Measurements from ENCODE around the gene MTFMT.

MTFMT gene

GRCh38 chr15:65028338-65028737, 1.1 kb downstream of the MTFMT start:
- H3K4me2 ChIP-seq: peak overlapping the region; percentile 97
- no peaks in the 10 kb centered on the region; the same call in 1 of the 2 replicates for H3K36me3 ChIP-seq (ENCODE audit: insufficient read depth)
- no peaks in the 10 kb centered on the region for H3K27me3 ChIP-seq (ENCODE audit: insufficient read depth, low read depth)
- no peak overlapping the region for H3K9ac ChIP-seq
- peaks cover 12% of the 10 kb centered on the region for H3K4me1 ChIP-seq (ENCODE audit: low read depth, poor library complexity, severe bottlenecking)
- H3K27ac ChIP-seq: no peak overlapping the region
- TF ChIP-seq, protein P1, sequence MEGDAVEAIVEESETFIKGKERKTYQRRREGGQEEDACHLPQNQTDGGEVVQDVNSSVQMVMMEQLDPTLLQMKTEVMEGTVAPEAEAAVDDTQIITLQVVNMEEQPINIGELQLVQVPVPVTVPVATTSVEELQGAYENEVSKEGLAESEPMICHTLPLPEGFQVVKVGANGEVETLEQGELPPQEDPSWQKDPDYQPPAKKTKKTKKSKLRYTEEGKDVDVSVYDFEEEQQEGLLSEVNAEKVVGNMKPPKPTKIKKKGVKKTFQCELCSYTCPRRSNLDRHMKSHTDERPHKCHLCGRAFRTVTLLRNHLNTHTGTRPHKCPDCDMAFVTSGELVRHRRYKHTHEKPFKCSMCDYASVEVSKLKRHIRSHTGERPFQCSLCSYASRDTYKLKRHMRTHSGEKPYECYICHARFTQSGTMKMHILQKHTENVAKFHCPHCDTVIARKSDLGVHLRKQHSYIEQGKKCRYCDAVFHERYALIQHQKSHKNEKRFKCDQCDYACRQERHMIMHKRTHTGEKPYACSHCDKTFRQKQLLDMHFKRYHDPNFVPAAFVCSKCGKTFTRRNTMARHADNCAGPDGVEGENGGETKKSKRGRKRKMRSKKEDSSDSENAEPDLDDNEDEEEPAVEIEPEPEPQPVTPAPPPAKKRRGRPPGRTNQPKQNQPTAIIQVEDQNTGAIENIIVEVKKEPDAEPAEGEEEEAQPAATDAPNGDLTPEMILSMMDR (conservative IDR thresholded peaks at IDR 0.05; ENCODE audit: low read depth, low read length): no peak
- H2AFZ ChIP-seq (ENCODE audit: low read depth): no peak overlapping the region
- no peaks in the 10 kb centered on the region for H4K20me1 ChIP-seq (ENCODE audit: insufficient read depth)
- no peaks in the 10 kb centered on the region; the same call in 1 of the 2 replicates for H3K79me2 ChIP-seq (ENCODE audit: insufficient read depth, low read depth)
- no peak overlapping the region for H3K4me3 ChIP-seq (IDR thresholded peaks at IDR 0.05; ENCODE audit: insufficient read depth, low read depth, low read length)

- Histone ChIP-seq H4K20me1 (ENCODE audit: insufficient read depth) (no peaks in the 10 kb centered on the region), H3K79me2 (ENCODE audit: insufficient read depth, low read depth) (no peaks in the 10 kb centered on the region; the same call in 1 of the 2 replicates), H3K27ac (no peak overlapping the region), H3K36me3 (ENCODE audit: insufficient read depth) (no peaks in the 10 kb centered on the region; the same call in none of the 2 replicates), H3K27me3 (ENCODE audit: insufficient read depth, low read depth) (no peaks in the 10 kb centered on the region), H3K4me1 (ENCODE audit: low read depth, poor library complexity, severe bottlenecking) (peaks cover 12% of the 10 kb centered on the region), H3K4me3 (IDR thresholded peaks at IDR 0.05; ENCODE audit: insufficient read depth, low read depth, low read length) (no peak overlapping the region), H2AFZ (ENCODE audit: low read depth) (no peak overlapping the region), H3K9ac (no peak overlapping the region), H3K4me2 (no peak overlapping the region; the same call in 1 of the 2 replicates)
- TF ChIP-seq, protein P1 (conservative IDR thresholded peaks at IDR 0.05; ENCODE audit: low read depth, low read length): no peak
Measured at GRCh38 chr15:65027593-65027992, 1.8 kb downstream of the MTFMT start.

- TF ChIP-seq, protein P1 (conservative IDR thresholded peaks at IDR 0.05; ENCODE audit: low read depth, low read length): no peak
Measured at GRCh38 chr15:65026756-65027155, 2.7 kb downstream of the MTFMT start.

GRCh38 chr15:65021488-65021887, 8.0 kb downstream of the MTFMT start:
- H3K4me2 ChIP-seq: no peak overlapping the region
- no peaks in the 10 kb centered on the region for H3K27me3 ChIP-seq (ENCODE audit: insufficient read depth, low read depth)
- H4K20me1 ChIP-seq (ENCODE audit: insufficient read depth): no peaks in the 10 kb centered on the region
- no peak overlapping the region for H3K9ac ChIP-seq
- no peaks in the 10 kb centered on the region for H3K4me1 ChIP-seq (ENCODE audit: low read depth, poor library complexity, severe bottlenecking)
- TF ChIP-seq, protein P1 (conservative IDR thresholded peaks at IDR 0.05; ENCODE audit: low read depth, low read length): no peak
- no peaks in the 10 kb centered on the region for H3K79me2 ChIP-seq (ENCODE audit: insufficient read depth, low read depth)
- no peaks in the 10 kb centered on the region; the same call in none of the 2 replicates for H3K36me3 ChIP-seq (ENCODE audit: insufficient read depth)
- no peak overlapping the region for H3K27ac ChIP-seq
- H2AFZ ChIP-seq (ENCODE audit: low read depth): no peak overlapping the region
- no peak overlapping the region for H3K4me3 ChIP-seq (IDR thresholded peaks at IDR 0.05; ENCODE audit: insufficient read depth, low read depth, low read length)

More at GRCh38 chr15:65026756-65027155, 2.7 kb downstream of the MTFMT start:
- Histone ChIP-seq H3K79me2 (ENCODE audit: insufficient read depth, low read depth) (no peaks in the 10 kb centered on the region; the same call in 1 of the 2 replicates), H3K27me3 (ENCODE audit: insufficient read depth, low read depth) (no peaks in the 10 kb centered on the region), H4K20me1 (ENCODE audit: insufficient read depth) (no peaks in the 10 kb centered on the region), H3K9ac (no peak overlapping the region), H3K4me2 (no peak overlapping the region), H2AFZ (ENCODE audit: low read depth) (no peak overlapping the region), H3K27ac (no peak overlapping the region), H3K4me3 (IDR thresholded peaks at IDR 0.05; ENCODE audit: insufficient read depth, low read depth, low read length) (no peak overlapping the region), H3K4me1 (ENCODE audit: low read depth, poor library complexity, severe bottlenecking) (peaks cover 12% of the 10 kb centered on the region), H3K36me3 (ENCODE audit: insufficient read depth) (no peaks in the 10 kb centered on the region; the same call in none of the 2 replicates)
